Mesendoderm (in vitro differentiated cells): ENCODE measurements around the gene TMSB15B. TPM values are rescaled to one million over a fixed set of nuclear protein-coding genes. Genes with fewer than 3 reads are reported as not detected.
A peak's percentile ranks its signal among the peaks of the same experiment; 100 is the strongest.
"Not testable (repeated sequence)": the region's sequence is repeated elsewhere in the genome, so short reads cannot be mapped to it uniquely, and the experiment has no call there.

ENCODE experiments used
- DNase-seq: peaks from one replicate; pipeline ENCODE4 v3.0.0; 2013
- H2AK5ac ChIP-seq: 2 replicates; pipeline ENCODE4 v1.6.1; 2013; ENCODE audit warnings: low read length, inconsistent platforms
- H2BK120ac ChIP-seq: 2 replicates; pipeline ENCODE4 v1.6.1; 2013; ENCODE audit warnings: low read depth, mild to moderate bottlenecking, low read length, moderate library complexity, mixed read lengths
- H2BK15ac ChIP-seq: replicated peaks from 2 replicates; pipeline ENCODE4 v1.6.1; 2013; ENCODE audit warnings: low read depth, mild to moderate bottlenecking, moderate library complexity
- H2BK5ac ChIP-seq: 2 replicates; pipeline ENCODE4 v1.6.1; 2013; ENCODE audit warnings: low read length, inconsistent platforms
- H3K18ac ChIP-seq: 2 replicates; pipeline ENCODE4 v1.6.1; 2013; ENCODE audit warnings: mild to moderate bottlenecking, low read length, mixed read lengths
- H3K23ac ChIP-seq: one replicate; pipeline ENCODE4 v1.6.1; 2013; ENCODE audit warnings: low read length
- H3K27ac ChIP-seq: 2 replicates; pipeline ENCODE4 v1.5.1; 2013; ENCODE audit warnings: low read depth, mild to moderate bottlenecking, inconsistent platforms, low read length, moderate library complexity
- H3K27me3 ChIP-seq: 2 replicates; pipeline ENCODE4 v1.6.1; 2013; ENCODE audit warnings: low read length, control low read depth, mild to moderate bottlenecking, inconsistent platforms; ENCODE audit not compliant: insufficient read depth, poor library complexity
- H3K36me3 ChIP-seq: 2 replicates; pipeline ENCODE4 v1.6.1; 2013; ENCODE audit warnings: low read length, inconsistent platforms; ENCODE audit not compliant: control insufficient read depth, insufficient read depth
- H3K4ac ChIP-seq: one replicate; pipeline ENCODE4 v1.6.1; 2013; ENCODE audit warnings: low read depth, mild to moderate bottlenecking, low read length, moderate library complexity
- H3K4me1 ChIP-seq: 2 replicates; pipeline ENCODE4 v1.6.1; 2013; ENCODE audit warnings: low read depth, low read length, inconsistent platforms; ENCODE audit not compliant: control insufficient read depth
- H3K4me2 ChIP-seq: 2 replicates; pipeline ENCODE4 v1.6.1; 2013; ENCODE audit warnings: low read length
- H3K4me3 ChIP-seq: 2 replicates; pipeline ENCODE4 v1.5.1; 2013; ENCODE audit warnings: mild to moderate bottlenecking, low read length
- H3K56ac ChIP-seq: one replicate; pipeline ENCODE4 v1.6.1; 2013; ENCODE audit warnings: low read length
- H3K79me1 ChIP-seq: 2 replicates; pipeline ENCODE4 v1.6.1; 2013; ENCODE audit warnings: low read length, inconsistent platforms
- H3K79me2 ChIP-seq: 2 replicates; pipeline ENCODE4 v1.6.1; 2013; ENCODE audit warnings: mild to moderate bottlenecking, low read length; ENCODE audit not compliant: control insufficient read depth, insufficient read depth
- H3K9ac ChIP-seq: 2 replicates; pipeline ENCODE4 v1.6.1; 2013; ENCODE audit warnings: low read length, inconsistent platforms
- H4K5ac ChIP-seq: one replicate; pipeline ENCODE4 v1.6.1; 2013; ENCODE audit warnings: low read length
- H4K8ac ChIP-seq: one replicate; pipeline ENCODE4 v1.6.1; 2013; ENCODE audit warnings: low read depth, mild to moderate bottlenecking, control low read depth, low read length, moderate library complexity
- WGBS: extraction: QIAGEN DNeasy Blood & Tissue Kit; methylation state at CpG from one replicate; pipeline ENCODE4 v1.1.7; 2013; ENCODE audit warnings: low lambda C conversion rate, missing lambda C conversion rate; ENCODE audit not compliant: insufficient coverage; ENCODE audit errors: extremely low coverage; 5-methylcytosine and 5-hydroxymethylcytosine counted together
- polyA plus RNA-seq, 2 experiments: library from polyadenylated mRNA; stranded (reverse); fragments of 200-250 nt; gene quantifications; one replicate each; pipeline ENCODE4 v1.2.3, GENCODE V29; 2013

The TMSB15B gene
- 10.3 TPM for polyA plus RNA-seq (2013, experiment 1 of 2)
- polyA plus RNA-seq (2013, experiment 2 of 2) = 10.0 TPM

DNA sequence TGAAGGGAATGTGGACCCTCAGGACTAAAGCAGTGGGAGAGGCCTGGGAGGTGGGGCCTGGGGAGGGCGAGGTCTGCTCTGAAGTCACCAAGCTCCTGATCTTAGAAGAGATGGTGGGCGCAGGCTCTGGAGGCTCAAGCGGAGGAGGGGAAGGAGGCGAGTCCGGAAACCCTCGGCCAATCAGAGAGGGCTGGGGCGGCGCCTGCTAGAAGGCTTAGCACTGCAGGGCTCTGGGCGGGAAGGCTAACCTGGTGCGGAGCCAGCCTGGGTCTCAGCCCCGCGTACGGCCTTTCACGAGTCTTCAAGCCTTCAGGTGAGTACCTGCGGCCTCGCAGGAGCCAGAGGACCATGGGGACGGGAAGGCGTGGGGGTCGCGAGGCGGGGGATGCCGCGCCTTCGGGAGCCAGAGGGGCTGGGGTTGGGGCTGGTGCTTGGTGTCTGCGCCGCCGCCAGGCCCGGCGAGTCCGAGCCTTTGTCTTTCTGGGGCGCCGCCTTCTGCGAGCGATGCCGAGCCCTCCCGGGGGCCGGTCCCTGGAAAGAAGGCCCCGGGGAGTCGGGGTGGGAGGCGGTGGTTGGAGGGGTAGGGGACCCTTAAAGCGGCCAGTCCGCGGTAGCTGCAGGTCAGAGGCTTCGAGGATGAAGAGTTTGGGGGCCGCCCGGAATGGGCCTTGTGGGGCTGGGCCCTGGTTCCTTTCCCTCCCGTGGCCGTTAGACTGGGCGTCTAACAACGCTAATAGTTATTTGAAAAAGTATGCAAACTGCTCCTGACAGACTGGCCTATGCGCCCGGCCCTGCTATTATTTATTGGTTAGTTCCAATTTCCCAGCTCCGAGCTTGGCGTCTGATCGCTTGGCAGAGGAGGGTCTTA is at the start of gene TMSB15B:
Gene TMSB15B, plus strand, starts transcription at position 217 of the 868 bp plus-strand sequence.
- H3K79me2 ChIP-seq, H2BK120ac ChIP-seq, H3K27ac ChIP-seq, DNase-seq, H4K8ac ChIP-seq, H3K56ac ChIP-seq, H3K79me1 ChIP-seq, H3K18ac ChIP-seq, H3K4me3 ChIP-seq, H3K4me1 ChIP-seq, H3K27me3 ChIP-seq, H3K4ac ChIP-seq, H3K9ac ChIP-seq, H3K36me3 ChIP-seq, H3K4me2 ChIP-seq, H2BK5ac ChIP-seq, H3K23ac ChIP-seq, H2AK5ac ChIP-seq, H4K5ac ChIP-seq, H2BK15ac ChIP-seq: not testable (repeated sequence)
- no CpG with 5 or more reads among the region's 55 CpGs for WGBS

DNA sequence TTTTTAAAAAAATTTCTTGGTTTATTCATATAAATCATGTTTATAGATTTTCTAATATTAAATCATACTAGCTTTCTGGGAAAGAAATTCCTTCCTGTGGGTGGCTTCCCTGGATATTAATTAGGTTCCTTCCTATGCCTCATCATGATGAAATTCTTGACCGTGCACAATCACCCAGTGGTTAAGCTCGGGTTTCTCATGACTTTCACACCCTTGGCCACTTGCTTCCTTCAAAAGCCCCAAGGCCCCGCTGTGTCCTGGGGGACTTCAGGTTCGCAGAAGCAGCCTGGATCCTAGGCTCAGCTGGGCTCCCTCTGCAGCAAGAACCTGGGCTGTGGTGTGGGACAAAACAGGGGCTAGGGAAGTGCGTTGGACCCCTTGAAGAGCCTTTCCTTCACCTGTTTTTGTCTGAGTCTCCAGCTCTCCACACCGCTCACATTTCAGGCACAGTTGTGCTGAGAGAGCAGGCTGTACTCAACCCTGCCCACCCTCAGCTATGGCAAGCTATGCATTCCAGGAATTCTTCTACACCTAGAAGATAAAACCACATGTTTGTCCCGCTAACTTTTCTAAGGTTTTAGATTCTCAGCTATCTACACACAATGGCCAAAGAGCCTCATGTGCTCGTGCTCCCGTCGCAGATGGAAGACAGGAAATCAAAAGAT is 48.9 kb upstream of the TMSB15B start:
- Histone ChIP-seq H3K56ac (no peak overlapping the region), H2BK5ac (no peak overlapping the region), H4K5ac (no peak overlapping the region), H3K79me2 (no peaks in the 10 kb centered on the region), H2BK15ac (no peak overlapping the region), H2AK5ac (no peak overlapping the region), H3K4me2 (no peak overlapping the region), H3K27me3 (no peaks in the 10 kb centered on the region), H3K23ac (no peak overlapping the region), H3K9ac (no peak overlapping the region), H3K4me3 (no peak overlapping the region), H3K27ac (no peak overlapping the region), H3K36me3 (no peaks in the 10 kb centered on the region), H3K4ac (no peak overlapping the region), H3K4me1 (no peaks in the 10 kb centered on the region), H4K8ac (no peak overlapping the region), H3K18ac (no peak overlapping the region), H3K79me1 (no peaks in the 10 kb centered on the region), H2BK120ac (no peak overlapping the region)
- no CpG with 5 or more reads among the region's 10 CpGs for WGBS
- peak; percentile 74 for DNase-seq

DNA sequence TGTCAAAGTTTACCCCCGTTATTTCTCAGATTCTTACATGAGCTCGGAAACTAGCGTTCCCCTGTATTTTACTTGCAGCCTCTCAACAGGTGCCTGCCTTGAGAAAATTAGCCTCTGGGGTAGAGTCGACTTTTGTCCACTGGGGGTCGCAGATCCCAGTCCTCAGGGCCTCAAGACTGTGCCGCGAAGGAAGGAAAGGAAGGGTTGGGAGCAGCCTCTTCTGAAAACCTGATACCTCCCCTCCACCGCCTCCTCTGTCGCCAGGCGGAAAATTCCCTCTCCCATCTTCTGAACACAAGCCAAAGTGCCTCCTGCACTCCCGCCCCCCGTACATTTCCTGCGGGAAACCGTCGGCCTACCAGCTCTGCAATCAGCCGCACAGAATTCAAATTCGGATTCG is 44.4 kb upstream of the TMSB15B start:
- Histone ChIP-seq H3K56ac (peak overlapping the region; percentile 67), H3K79me2 (no peaks in the 10 kb centered on the region), H3K36me3 (no peaks in the 10 kb centered on the region), H2BK120ac (no peak overlapping the region), H4K5ac (no peak overlapping the region), H3K9ac (peak overlapping the region; percentile 58), H3K27ac (peak overlapping the region; percentile 57), H3K23ac (no peak overlapping the region), H4K8ac (no peak overlapping the region), H2AK5ac (no peak overlapping the region), H3K4me1 (no peaks in the 10 kb centered on the region), H2BK5ac (no peak overlapping the region), H3K4me2 (peak overlapping the region; percentile 15), H2BK15ac (no peak overlapping the region), H3K27me3 (no peaks in the 10 kb centered on the region), H3K18ac (no peak overlapping the region), H3K4me3 (peak overlapping the region; percentile 44), H3K79me1 (no peaks in the 10 kb centered on the region), H3K4ac (no peak overlapping the region)
- WGBS = no CpG with 5 or more reads among the region's 18 CpGs
- DNase-seq = peak; percentile 91

DNA sequence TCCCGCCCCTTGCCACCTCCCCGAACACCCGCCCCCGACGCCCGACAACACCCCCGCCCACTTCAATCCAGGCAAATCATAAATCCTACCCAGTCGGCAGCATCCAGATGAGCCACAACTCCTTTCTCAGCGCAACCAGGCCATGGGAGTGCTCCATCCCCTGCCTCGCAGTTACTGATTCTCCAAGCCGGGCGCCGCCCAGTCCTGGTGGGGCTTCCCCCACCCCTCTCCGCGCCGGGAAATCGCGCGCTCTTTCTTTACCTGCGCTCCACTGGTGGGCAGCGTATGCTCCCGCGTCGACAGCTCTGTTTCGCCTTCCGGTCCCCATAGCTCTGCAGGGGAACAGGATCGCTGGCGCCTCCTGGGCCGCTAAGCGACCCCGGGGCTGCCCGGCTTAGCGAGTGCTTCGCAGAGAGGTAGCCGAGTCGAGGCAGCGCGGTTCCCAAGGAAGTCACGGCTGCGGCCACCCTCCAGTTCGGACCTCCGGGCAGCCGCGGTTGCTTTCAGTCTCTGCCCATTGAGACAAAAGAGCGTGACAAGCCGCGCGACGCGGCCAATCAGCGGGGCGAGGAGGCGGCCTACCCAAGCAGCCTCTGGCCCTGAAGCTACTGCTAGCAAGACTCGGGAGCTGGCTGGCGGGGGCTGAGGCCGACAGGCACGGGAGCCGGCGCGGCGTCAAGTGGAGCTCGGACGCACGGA is 43.7 kb upstream of the TMSB15B start:
- Histone ChIP-seq H3K36me3 (no peaks in the 10 kb centered on the region), H3K4ac (no peak overlapping the region), H2BK120ac (no peak overlapping the region), H2BK15ac (no peak overlapping the region), H3K56ac (peak overlapping the region; percentile 84), H3K4me2 (peak overlapping the region; percentile 36), H3K27me3 (no peaks in the 10 kb centered on the region), H2BK5ac (no peak overlapping the region), H3K4me3 (peak overlapping the region; percentile 56), H3K79me2 (no peaks in the 10 kb centered on the region), H3K23ac (no peak overlapping the region), H3K9ac (peak overlapping the region; percentile 72), H3K79me1 (no peaks in the 10 kb centered on the region), H3K4me1 (no peaks in the 10 kb centered on the region), H3K18ac (no peak overlapping the region), H2AK5ac (no peak overlapping the region), H4K5ac (no peak overlapping the region), H3K27ac (peak overlapping the region; percentile 45), H4K8ac (no peak overlapping the region)
- peak; percentile 84 for DNase-seq
- no CpG with 5 or more reads among the region's 64 CpGs for WGBS

DNA sequence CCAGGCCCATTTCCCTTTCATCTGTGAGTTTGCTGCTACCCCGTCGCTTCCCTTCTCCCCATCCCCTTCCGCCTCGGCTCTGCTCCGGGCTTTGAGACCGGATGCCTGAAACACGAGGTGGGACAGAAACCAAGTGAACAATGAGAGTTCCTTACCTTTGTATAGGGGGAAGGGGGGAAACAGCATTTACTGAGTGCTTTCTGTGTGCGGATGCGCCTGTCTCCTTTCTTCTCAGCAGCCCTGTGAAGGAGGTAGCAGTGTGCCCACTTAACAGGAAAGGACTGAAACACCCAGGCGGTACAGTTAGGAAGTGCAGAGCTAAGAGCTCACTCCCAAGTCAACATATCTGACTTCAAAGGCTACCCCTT is 43.2 kb upstream of the TMSB15B start:
- Histone ChIP-seq H3K27ac (peak overlapping the region; percentile 30), H3K79me1 (no peaks in the 10 kb centered on the region), H3K79me2 (no peaks in the 10 kb centered on the region), H3K9ac (peak overlapping the region; percentile 72), H3K4me3 (peak overlapping the region; percentile 56), H3K56ac (peak overlapping the region; percentile 84), H3K4me2 (peak overlapping the region; percentile 18), H2BK120ac (no peak overlapping the region), H3K36me3 (no peaks in the 10 kb centered on the region), H3K27me3 (no peaks in the 10 kb centered on the region), H2BK15ac (no peak overlapping the region), H3K4me1 (no peaks in the 10 kb centered on the region), H3K18ac (no peak overlapping the region), H4K5ac (no peak overlapping the region), H2BK5ac (no peak overlapping the region), H3K4ac (no peak overlapping the region), H3K23ac (no peak overlapping the region), H4K8ac (no peak overlapping the region), H2AK5ac (no peak overlapping the region)
- no peak for DNase-seq
- WGBS = no CpG with 5 or more reads among the region's 10 CpGs
